Psoas muscle (tissue), 8 donors: ENCODE data around the gene SLC66A2. TPM values are rescaled to one million over a fixed set of nuclear protein-coding genes. Genes with fewer than 3 reads are reported as not detected.

ENCODE experiments used
- ATAC-seq, 4 donors: fragments of 200-7000 bp; cut with Tn5 transposase; one replicate each; pipeline ENCODE4 v1.9.1; 2020; ENCODE audit warnings: moderate library complexity in 3 of 4, mild to moderate bottlenecking in 2 of 4
- DNase-seq, 2 donors: peaks; one replicate each; pipeline ENCODE4 v3.0.0-alpha.2; 2020
- H3K27ac ChIP-seq: fragments of 200-600 bp; one replicate; pipeline ENCODE4 v1.8.0; 2022
- H3K27me3 ChIP-seq, 3 donors: fragments of 200-600 bp in 1 of 3; one replicate each; pipeline versions ENCODE4 v1.6.1 to v1.8.0; 2013 to 2022; ENCODE audit warnings: low read length in 2 of 3, mild to moderate bottlenecking in 2 of 3, moderate library complexity in 1 of 3; ENCODE audit not compliant: insufficient read depth in 3 of 3
- H3K36me3 ChIP-seq, 2 donors: fragments of 200-600 bp in 1 of 2; one replicate each; pipeline versions ENCODE4 v1.6.1 to v1.8.0; 2013 to 2022; ENCODE audit warnings: low read depth in 1 of 2, mild to moderate bottlenecking in 1 of 2, moderate library complexity in 1 of 2; ENCODE audit not compliant: insufficient read depth in 1 of 2
- H3K4me1 ChIP-seq: fragments of 200-600 bp; one replicate; pipeline ENCODE4 v1.8.0; 2022
- H3K4me3 ChIP-seq: fragments of 200-600 bp; one replicate; pipeline ENCODE4 v1.8.0; 2022; ENCODE audit warnings: mild to moderate bottlenecking
- H3K9me3 ChIP-seq: fragments of 200-600 bp; one replicate; pipeline ENCODE4 v1.8.0; 2022
- CTCF ChIP-seq: fragments of 200-600 bp; IDR thresholded peaks from one replicate; pipeline ENCODE4 v1.8.0; 2022; ENCODE audit warnings: antibody characterized with exemption
- WGBS, 3 donors: extraction: QIAGEN DNeasy Blood & Tissue Kit; methylation state at CpG; one replicate each; pipeline versions ENCODE4 v1.1.6 to v1.1.7; 2013; 5-methylcytosine and 5-hydroxymethylcytosine counted together
- intact Hi-C, 2 donors: fragments of 100-400 bp; cut with DNase I; formaldehyde crosslinking; loops; one replicate each; pipeline versions ENCODE4 v1.11.0 to v1.14.2; 2022
- polyA plus RNA-seq, 3 donors: library from polyadenylated mRNA; stranded (reverse); fragments of 200-250 nt; gene quantifications; one replicate each; pipeline ENCODE4 v1.2.3, GENCODE V29; 2013
- total RNA-seq, 4 donors: library from RNA; stranded (reverse); fragmentation: NEBNext Ultra II Directional in 2 of 4; extraction: Animal tissue kit (Norgen Biotek cat#: 25700) in 2 of 4; gene quantifications; one replicate each; pipeline versions ENCODE4 v1.2.1 to v1.2.4, GENCODE V29; 2021 to 2023
- donor health status: healthy with polysubstance abuse.
- donor health status: DM: no; HTN: no; CAD: no; lungs with moderate emphysema.
- donor health status: Bipolar disorder and iron deficiency.
- donor health status: healthy.
- donor health status: DM: yes; HTN: yes; CAD: no.
- donor health status: DM: no; HTN: no; CAD: no.
- donor health status: DM: no; HTN: no; CAD: no.
- donor health status: DM: yes; HTN: yes; CAD: no.

SLC66A2 gene
- total and polyA plus RNA-seq, 7 donors, result 36.4 to 160 (median 67.7) TPM

GRCh38 chr18:79910563-79911343, 40.7 kb downstream of the SLC66A2 start:
- intact Hi-C loops, result no loop called here
- no peak overlapping the region for H3K27ac ChIP-seq
- no peak for ATAC-seq

GRCh38 chr18:79906706-79907105, 44.7 kb downstream of the SLC66A2 start:
- no peaks in the 10 kb centered on the region for H3K27me3 ChIP-seq
- ATAC-seq (no peak), DNase-seq (no peak)
- no peaks in the 10 kb centered on the region for H3K9me3 ChIP-seq
- no peak overlapping the region for H3K4me3 ChIP-seq
- no peaks in the 10 kb centered on the region for H3K4me1 ChIP-seq
- intact Hi-C loops, result no loop called here
- WGBS, 3 donors, result 97 to 100% (median 98%) methylated on average over 2 of the region's 2 CpGs
- TF ChIP-seq CTCF, result no peak
- H3K36me3 ChIP-seq, result peaks cover 0 to 28% of the 10 kb centered on the region in 2 donors
- H3K27ac ChIP-seq, result no peak overlapping the region

More at GRCh38 chr18:79910563-79911343, 40.7 kb downstream of the SLC66A2 start:
- no peak for TF ChIP-seq CTCF
- H3K4me1 ChIP-seq, result peaks cover 4% of the 10 kb centered on the region
- no peaks in the 10 kb centered on the region for H3K27me3 ChIP-seq
- no peaks in the 10 kb centered on the region for H3K9me3 ChIP-seq
- 71 to 75% (median 74%) methylated on average over 16 of the region's 16 CpGs for WGBS, 3 donors
- H3K36me3 ChIP-seq, result peaks cover 0 to 31% of the 10 kb centered on the region in 2 donors
- no peak for DNase-seq
- H3K4me3 ChIP-seq, result no peak overlapping the region

GRCh38 chr18:79905993-79906392, 45.5 kb downstream of the SLC66A2 start:
- DNase-seq, result no peak
- no peak for TF ChIP-seq CTCF
- Histone ChIP-seq H3K27ac (no peak overlapping the region), H3K27me3 (no peaks in the 10 kb centered on the region), H3K9me3 (no peaks in the 10 kb centered on the region), H3K4me3 (no peak overlapping the region), H3K36me3 (peaks cover 0 to 28% of the 10 kb centered on the region in 2 donors), H3K4me1 (no peaks in the 10 kb centered on the region)
- 86 to 95% (median 93%) methylated on average over 1 of the region's 1 CpG for WGBS, 3 donors
- intact Hi-C loops, result no loop called here
- ATAC-seq, result no peak

GRCh38 chr18:79905389-79905911, 46.0 kb downstream of the SLC66A2 start:
- no peak overlapping the region for H3K27ac ChIP-seq
- 92 to 93% (median 92%) methylated on average over 21 of the region's 21 CpGs for WGBS, 3 donors
- H3K4me3 ChIP-seq, result no peak overlapping the region
- H3K4me1 ChIP-seq, result no peaks in the 10 kb centered on the region
- H3K27me3 ChIP-seq, result no peaks in the 10 kb centered on the region
- DNase-seq, result no peak
- no peak for TF ChIP-seq CTCF
- intact Hi-C loops, result no loop called here
- H3K9me3 ChIP-seq, result no peaks in the 10 kb centered on the region
- peaks cover 0 to 28% of the 10 kb centered on the region in 2 donors for H3K36me3 ChIP-seq
- no peak for ATAC-seq
